Measurements from ENCODE around the gene CYB5D1. TPM values are rescaled to one million over a fixed set of nuclear protein-coding genes. Genes with fewer than 3 reads are reported as not detected.

Gene CYB5D1
- total RNA-seq, 4 donors from 2014 or later = 11.6 to 14.9 (median 12.0) TPM

DNA sequence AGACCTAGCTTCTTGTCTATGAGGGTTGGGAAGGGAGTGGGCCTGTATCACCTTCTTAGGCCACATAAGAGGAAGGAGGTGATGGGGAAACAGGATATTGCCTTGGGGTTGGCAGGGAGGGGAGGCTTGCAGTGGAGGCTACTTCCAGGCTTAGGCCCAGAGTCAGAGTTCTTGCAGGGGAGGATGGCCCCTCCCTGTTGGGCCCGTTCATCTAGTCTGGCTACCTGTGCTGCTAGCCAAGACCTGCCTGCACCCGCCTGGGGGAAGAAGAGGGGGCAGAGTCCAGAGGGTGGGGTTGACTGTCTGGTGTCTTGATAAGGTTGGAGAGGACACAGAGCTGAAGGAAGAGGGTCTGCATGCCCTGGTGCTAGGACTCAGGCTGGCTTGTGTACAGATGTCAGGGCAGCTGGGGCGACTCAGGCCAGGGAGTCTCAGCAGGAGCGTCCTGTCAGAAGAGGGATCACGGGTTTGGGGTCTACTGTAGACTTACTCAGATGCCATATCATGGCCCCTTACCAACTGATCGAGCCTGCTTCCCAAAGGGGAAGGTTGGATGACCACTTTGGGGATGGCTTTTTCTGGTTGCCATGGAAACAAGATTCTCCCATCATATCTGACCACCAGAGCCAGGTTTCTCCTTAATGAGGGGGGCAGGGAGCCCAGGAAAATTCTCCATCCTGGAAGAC is 18.5 kb upstream of the CYB5D1 start:
- intact Hi-C loops (cut with DNase I) = no loop called here
- no peak for TF ChIP-seq EP300 (IDR thresholded peaks at IDR 0.05)
- TF ChIP-seq, protein P1, sequence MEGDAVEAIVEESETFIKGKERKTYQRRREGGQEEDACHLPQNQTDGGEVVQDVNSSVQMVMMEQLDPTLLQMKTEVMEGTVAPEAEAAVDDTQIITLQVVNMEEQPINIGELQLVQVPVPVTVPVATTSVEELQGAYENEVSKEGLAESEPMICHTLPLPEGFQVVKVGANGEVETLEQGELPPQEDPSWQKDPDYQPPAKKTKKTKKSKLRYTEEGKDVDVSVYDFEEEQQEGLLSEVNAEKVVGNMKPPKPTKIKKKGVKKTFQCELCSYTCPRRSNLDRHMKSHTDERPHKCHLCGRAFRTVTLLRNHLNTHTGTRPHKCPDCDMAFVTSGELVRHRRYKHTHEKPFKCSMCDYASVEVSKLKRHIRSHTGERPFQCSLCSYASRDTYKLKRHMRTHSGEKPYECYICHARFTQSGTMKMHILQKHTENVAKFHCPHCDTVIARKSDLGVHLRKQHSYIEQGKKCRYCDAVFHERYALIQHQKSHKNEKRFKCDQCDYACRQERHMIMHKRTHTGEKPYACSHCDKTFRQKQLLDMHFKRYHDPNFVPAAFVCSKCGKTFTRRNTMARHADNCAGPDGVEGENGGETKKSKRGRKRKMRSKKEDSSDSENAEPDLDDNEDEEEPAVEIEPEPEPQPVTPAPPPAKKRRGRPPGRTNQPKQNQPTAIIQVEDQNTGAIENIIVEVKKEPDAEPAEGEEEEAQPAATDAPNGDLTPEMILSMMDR (IDR thresholded peaks at IDR 0.05) = no peak
- TF ChIP-seq POLR2AphosphoS5 (IDR thresholded peaks at IDR 0.05) = no peak
- TF ChIP-seq POLR2A (IDR thresholded peaks at IDR 0.05; ENCODE audit: low read depth) = no peak
- peaks cover 0 to 10% (median 5%) of the 10 kb centered on the region in 4 donors for H3K36me3 ChIP-seq
- no peak overlapping the region for H3K4me3 ChIP-seq
- 68% methylated on average over 3 of the region's 6 CpGs for WGBS
- H3K9me3 ChIP-seq = no peaks in the 10 kb centered on the region
- peak overlapping the region; percentile 97 to 98 (median 98) for H3K27ac ChIP-seq (replicated peaks in 1 of 4)
- DNase-seq (ENCODE audit: extremely low spot score) = no peak
- H3K4me1 ChIP-seq = peaks cover 46 to 80% (median 79%) of the 10 kb centered on the region in 4 donors
- H3K27me3 ChIP-seq = no peaks in the 10 kb centered on the region

- intact Hi-C loops (cut with DNase I) = loop anchor here (5.0 kb wide), 1 partner anchor 312 kb away; the partner anchor contains the start of gene PER1
- TF ChIP-seq POLR2A (IDR thresholded peaks at IDR 0.05; ENCODE audit: low read depth) (no peak), POLR2AphosphoS5 (IDR thresholded peaks at IDR 0.05) (no peak), EP300 (IDR thresholded peaks at IDR 0.05) (no peak)
- TF ChIP-seq, protein P1 (IDR thresholded peaks at IDR 0.05) = no peak
- Histone ChIP-seq H3K36me3 (peaks cover 0 to 10% (median 5%) of the 10 kb centered on the region in 4 donors), H3K27ac (replicated peaks in 1 of 4) (peak overlapping the region; percentile 97 to 98 (median 98)), H3K4me3 (no peak overlapping the region), H3K4me1 (peaks cover 46 to 83% (median 80%) of the 10 kb centered on the region in 4 donors), H3K9me3 (no peaks in the 10 kb centered on the region), H3K27me3 (no peaks in the 10 kb centered on the region)
- DNase-seq (ENCODE audit: extremely low spot score) = no peak
- WGBS = 34% methylated on average over 2 of the region's 2 CpGs
Observed at GRCh38 chr17:7839876-7840261, 17.9 kb upstream of the CYB5D1 start.

- Histone ChIP-seq H3K27ac (replicated peaks in 1 of 4) (peak overlapping the region; percentile 97 to 98 (median 98)), H3K4me3 (no peak overlapping the region), H3K9me3 (no peaks in the 10 kb centered on the region), H3K27me3 (no peaks in the 10 kb centered on the region), H3K36me3 (peaks cover 0 to 12% (median 7%) of the 10 kb centered on the region in 4 donors), H3K4me1 (peaks cover 51 to 89% (median 86%) of the 10 kb centered on the region in 4 donors)
- 39% methylated on average over 1 of the region's 1 CpG for WGBS
- DNase-seq (ENCODE audit: extremely low spot score) = no peak
- no peak for TF ChIP-seq EP300 (IDR thresholded peaks at IDR 0.05)
- intact Hi-C loops (cut with DNase I) = loop anchor here (5.0 kb wide), 1 partner anchor 312 kb away; the partner anchor contains the start of gene PER1
Observed at GRCh38 chr17:7840441-7840840, 17.4 kb upstream of the CYB5D1 start.

GRCh38 chr17:7840875-7841274 is 16.9 kb upstream of the CYB5D1 start:
- H3K27ac ChIP-seq (replicated peaks in 1 of 4) = peak overlapping the region; percentile 97 to 98 (median 98)
- H3K36me3 ChIP-seq = peaks cover 3 to 17% (median 11%) of the 10 kb centered on the region in 4 donors
- H3K4me1 ChIP-seq = peaks cover 55 to 92% (median 88%) of the 10 kb centered on the region in 4 donors
- intact Hi-C loops (cut with DNase I) = loop anchor here (5.0 kb wide), 1 partner anchor 311 kb away; the partner anchor contains the start of gene PER1
- H3K9me3 ChIP-seq = no peaks in the 10 kb centered on the region
- H3K27me3 ChIP-seq = no peaks in the 10 kb centered on the region
- TF ChIP-seq EP300 (IDR thresholded peaks at IDR 0.05) (no peak), POLR2A (IDR thresholded peaks at IDR 0.05; ENCODE audit: low read depth) (no peak), POLR2AphosphoS5 (IDR thresholded peaks at IDR 0.05) (no peak)
- TF ChIP-seq, protein P1 (IDR thresholded peaks at IDR 0.05) = no peak
- no peak for DNase-seq (ENCODE audit: extremely low spot score)
- WGBS = 56% methylated on average over 1 of the region's 1 CpG
- peak overlapping the region; percentile 64 to 86 (median 73) for H3K4me3 ChIP-seq

- intact Hi-C loops (cut with DNase I) = loop anchor here (5.0 kb wide), 1 partner anchor 311 kb away; the partner anchor contains the start of gene PER1
- H3K4me3 ChIP-seq = peak overlapping the region; percentile 64 to 86 (median 73)
- H3K4me1 ChIP-seq = peaks cover 54 to 92% (median 88%) of the 10 kb centered on the region in 4 donors
- DNase-seq (ENCODE audit: extremely low spot score) = peak; percentile 97
- WGBS = 0% methylated on average over 17 of the region's 34 CpGs
- no peaks in the 10 kb centered on the region for H3K9me3 ChIP-seq
- peak overlapping the region; percentile 97 to 98 (median 98) for H3K27ac ChIP-seq (replicated peaks in 1 of 4)
- H3K36me3 ChIP-seq = peaks cover 9 to 22% (median 17%) of the 10 kb centered on the region in 4 donors
- TF ChIP-seq EP300 (IDR thresholded peaks at IDR 0.05) (no peak), POLR2AphosphoS5 (IDR thresholded peaks at IDR 0.05) (peak; percentile 48 to 77)
- TF ChIP-seq, protein P1 (IDR thresholded peaks at IDR 0.05) = peak; percentile 18 to 45 (median 34)
- H3K27me3 ChIP-seq = no peaks in the 10 kb centered on the region
Observed at GRCh38 chr17:7841396-7841914, 16.3 kb upstream of the CYB5D1 start.

Measured in esophagus muscularis mucosa (tissue), 4 donors.